ENCODE results near the gene ATG16L1. TPM values are rescaled to one million over a fixed set of nuclear protein-coding genes. Genes with fewer than 3 reads are reported as not detected.

ATG16L1 gene
- total RNA-seq, 2 donors from 2014 or later, result 58.3 to 67.7 TPM

DNA sequence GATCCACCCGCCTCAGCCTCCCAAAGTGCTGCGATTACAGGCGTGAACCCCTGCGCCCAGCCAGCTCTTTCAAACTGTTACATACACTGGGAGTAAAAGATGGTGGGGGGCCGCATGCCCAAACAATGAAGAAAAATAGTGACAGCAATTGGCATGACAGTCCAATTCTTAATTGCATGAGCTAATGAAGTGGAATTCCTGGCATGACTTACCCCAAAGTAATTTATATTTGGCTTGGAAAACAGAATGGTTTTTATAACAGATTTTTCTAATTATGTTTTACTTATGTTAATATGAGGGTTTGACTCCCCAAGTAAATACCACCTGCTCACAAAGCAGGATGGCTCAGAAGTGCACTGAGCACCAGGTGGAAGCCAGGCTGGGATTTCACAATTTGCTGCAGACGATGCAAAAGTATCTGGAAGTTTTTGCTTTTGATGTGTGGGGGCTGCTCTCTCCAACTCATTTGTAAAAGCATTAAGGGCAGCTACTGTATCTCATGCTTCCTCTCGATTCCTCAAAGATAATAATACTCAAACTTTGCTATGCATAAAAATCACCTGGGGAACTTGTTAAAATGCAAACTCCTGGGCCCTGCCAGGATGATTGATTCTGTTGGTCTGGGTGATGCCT is 24.0 kb upstream of the ATG16L1 start:
- TF ChIP-seq, protein P1, sequence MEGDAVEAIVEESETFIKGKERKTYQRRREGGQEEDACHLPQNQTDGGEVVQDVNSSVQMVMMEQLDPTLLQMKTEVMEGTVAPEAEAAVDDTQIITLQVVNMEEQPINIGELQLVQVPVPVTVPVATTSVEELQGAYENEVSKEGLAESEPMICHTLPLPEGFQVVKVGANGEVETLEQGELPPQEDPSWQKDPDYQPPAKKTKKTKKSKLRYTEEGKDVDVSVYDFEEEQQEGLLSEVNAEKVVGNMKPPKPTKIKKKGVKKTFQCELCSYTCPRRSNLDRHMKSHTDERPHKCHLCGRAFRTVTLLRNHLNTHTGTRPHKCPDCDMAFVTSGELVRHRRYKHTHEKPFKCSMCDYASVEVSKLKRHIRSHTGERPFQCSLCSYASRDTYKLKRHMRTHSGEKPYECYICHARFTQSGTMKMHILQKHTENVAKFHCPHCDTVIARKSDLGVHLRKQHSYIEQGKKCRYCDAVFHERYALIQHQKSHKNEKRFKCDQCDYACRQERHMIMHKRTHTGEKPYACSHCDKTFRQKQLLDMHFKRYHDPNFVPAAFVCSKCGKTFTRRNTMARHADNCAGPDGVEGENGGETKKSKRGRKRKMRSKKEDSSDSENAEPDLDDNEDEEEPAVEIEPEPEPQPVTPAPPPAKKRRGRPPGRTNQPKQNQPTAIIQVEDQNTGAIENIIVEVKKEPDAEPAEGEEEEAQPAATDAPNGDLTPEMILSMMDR (IDR thresholded peaks at IDR 0.05), result no peak
- no peak for TF ChIP-seq POLR2A (IDR thresholded peaks at IDR 0.05)
- 72% methylated on average over 7 of the region's 7 CpGs for WGBS
- intact Hi-C loops (cut with DNase I), result no loop called here

DNA sequence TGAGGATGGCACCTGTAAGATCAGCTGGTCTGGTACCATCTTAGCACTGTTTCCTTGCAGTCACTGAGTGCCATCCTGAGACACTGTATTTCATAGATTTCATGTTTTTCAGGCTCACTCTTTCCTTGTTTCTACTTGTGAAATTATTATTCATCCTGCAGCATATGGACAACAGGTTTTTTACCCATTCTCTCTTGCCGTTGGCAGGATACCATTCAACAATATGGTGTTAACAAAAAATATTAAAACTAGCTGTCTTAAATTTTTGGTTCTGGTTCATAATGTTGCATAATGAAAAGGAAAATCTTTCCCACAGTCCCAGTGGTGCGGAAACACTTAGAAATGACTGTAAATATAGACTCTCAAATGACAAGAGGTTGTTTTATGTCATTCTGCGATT is 23.1 kb upstream of the ATG16L1 start:
- intact Hi-C loops (cut with DNase I), result no loop called here
- H3K27ac ChIP-seq, result no peak overlapping the region
- H3K27me3 ChIP-seq (replicated peaks; ENCODE audit: insufficient read depth), result no peaks in the 10 kb centered on the region
- WGBS, result 83% methylated on average over 3 of the region's 3 CpGs
- no peaks in the 10 kb centered on the region for H3K9me3 ChIP-seq
- no peaks in the 10 kb centered on the region for H3K4me1 ChIP-seq (replicated peaks)
- DNase-seq (ENCODE audit: low spot score), result no peak
- TF ChIP-seq POLR2A (IDR thresholded peaks at IDR 0.05), result no peak
- no peak for TF ChIP-seq POLR2AphosphoS5 (IDR thresholded peaks at IDR 0.05)
- TF ChIP-seq, protein P1 (IDR thresholded peaks at IDR 0.05), result no peak
- H3K36me3 ChIP-seq, result no peaks in the 10 kb centered on the region
- no peak overlapping the region for H3K4me3 ChIP-seq

More for the DNA sequence above, 24.0 kb upstream of the ATG16L1 start:
- Histone ChIP-seq H3K4me1 (replicated peaks) (no peaks in the 10 kb centered on the region), H3K36me3 (no peaks in the 10 kb centered on the region), H3K4me3 (no peak overlapping the region), H3K9me3 (no peaks in the 10 kb centered on the region), H3K27ac (no peak overlapping the region), H3K27me3 (replicated peaks; ENCODE audit: insufficient read depth) (no peaks in the 10 kb centered on the region)
- no peak for DNase-seq (ENCODE audit: low spot score)

DNA sequence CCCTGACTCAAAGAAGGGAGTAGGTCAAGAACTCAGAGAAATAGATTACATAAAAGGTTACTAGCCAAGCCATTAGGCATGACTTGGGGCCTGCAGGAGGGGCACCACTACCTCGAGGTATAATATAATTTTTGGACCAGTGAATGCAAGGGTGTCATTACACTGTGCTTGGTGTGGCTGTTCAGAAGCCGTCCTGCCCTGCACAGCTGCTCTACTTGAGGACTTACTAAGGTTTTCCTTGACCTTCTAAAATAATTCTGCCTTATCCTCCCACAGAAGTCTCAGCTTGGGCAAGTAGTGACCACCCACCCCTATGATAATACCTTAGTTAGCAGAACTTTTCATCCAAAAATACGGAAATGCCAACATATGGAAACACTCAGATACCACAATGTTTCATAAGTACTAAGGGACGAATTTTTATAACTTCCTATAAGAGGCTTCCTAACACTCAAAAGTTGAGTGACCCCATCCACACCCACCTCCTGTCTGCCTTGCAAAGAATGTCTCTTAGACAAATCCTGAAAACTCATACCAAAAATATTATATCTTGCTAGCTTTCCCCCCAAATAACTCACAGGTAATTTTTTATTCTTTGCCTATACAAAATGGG is 17.7 kb upstream of the ATG16L1 start:
- no peaks in the 10 kb centered on the region for H3K36me3 ChIP-seq
- no peak overlapping the region for H3K4me3 ChIP-seq
- 56% methylated on average over 4 of the region's 4 CpGs for WGBS
- H3K27ac ChIP-seq, result no peak overlapping the region
- H3K27me3 ChIP-seq (replicated peaks; ENCODE audit: insufficient read depth), result no peaks in the 10 kb centered on the region
- no peaks in the 10 kb centered on the region for H3K9me3 ChIP-seq
- no peak for TF ChIP-seq POLR2AphosphoS5 (IDR thresholded peaks at IDR 0.05)
- TF ChIP-seq POLR2A (IDR thresholded peaks at IDR 0.05), result no peak
- TF ChIP-seq, protein P1 (IDR thresholded peaks at IDR 0.05), result no peak
- DNase-seq (ENCODE audit: low spot score), result no peak
- no peaks in the 10 kb centered on the region for H3K4me1 ChIP-seq (replicated peaks)
- intact Hi-C loops (cut with DNase I), result no loop called here

DNA sequence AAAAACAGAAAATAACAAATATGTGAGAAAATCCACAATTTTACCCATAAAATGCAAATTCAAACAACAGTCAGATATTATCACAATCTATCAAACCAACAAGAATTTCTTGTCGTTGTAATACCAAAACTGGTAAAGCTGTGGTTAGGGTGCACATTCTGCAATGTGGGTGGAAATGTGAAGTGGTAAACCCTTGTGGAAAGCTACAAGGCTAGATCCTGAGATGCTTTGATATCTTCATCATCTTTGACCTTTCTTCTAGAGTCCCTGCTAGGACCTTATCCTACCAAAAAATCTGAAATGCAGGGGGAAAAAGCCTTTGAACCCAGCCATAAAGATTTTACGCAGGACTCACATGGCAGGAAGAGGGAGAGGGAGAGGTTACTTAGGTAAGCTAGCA is 17.2 kb upstream of the ATG16L1 start:
- TF ChIP-seq POLR2AphosphoS5 (IDR thresholded peaks at IDR 0.05) (no peak), POLR2A (IDR thresholded peaks at IDR 0.05) (no peak)
- TF ChIP-seq, protein P1 (IDR thresholded peaks at IDR 0.05), result no peak
- no peaks in the 10 kb centered on the region for H3K9me3 ChIP-seq
- no peak overlapping the region for H3K4me3 ChIP-seq
- H3K27ac ChIP-seq, result no peak overlapping the region
- intact Hi-C loops (cut with DNase I), result no loop called here
- DNase-seq (ENCODE audit: low spot score), result no peak
- H3K27me3 ChIP-seq (replicated peaks; ENCODE audit: insufficient read depth), result no peaks in the 10 kb centered on the region
- H3K36me3 ChIP-seq, result no peaks in the 10 kb centered on the region
- H3K4me1 ChIP-seq (replicated peaks), result no peaks in the 10 kb centered on the region
- WGBS, result 45% methylated on average over 2 of the region's 2 CpGs

DNA sequence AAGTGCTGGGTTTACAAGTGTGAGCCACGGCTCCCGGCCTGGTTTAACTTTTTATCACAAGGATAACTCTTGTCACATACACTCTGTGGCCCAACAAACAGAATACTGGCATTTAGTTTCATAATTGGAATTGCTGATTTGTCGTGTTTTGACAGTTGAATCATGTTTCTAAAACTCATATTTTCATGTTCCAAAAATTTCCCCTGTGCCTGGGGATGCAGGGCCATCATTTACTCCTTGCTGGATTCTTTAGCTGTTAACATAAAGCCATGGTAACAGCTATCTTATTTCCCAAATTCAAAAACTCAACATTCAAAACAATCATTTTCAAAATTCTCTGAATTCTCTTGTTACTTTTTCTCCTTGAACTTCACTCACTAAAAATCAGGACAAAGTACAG is 16.5 kb upstream of the ATG16L1 start:
- intact Hi-C loops (cut with DNase I), result no loop called here
- H3K4me3 ChIP-seq, result no peak overlapping the region

More for the DNA sequence above, 16.5 kb upstream of the ATG16L1 start:
- WGBS, result 82% methylated on average over 3 of the region's 3 CpGs
- TF ChIP-seq, protein P1 (IDR thresholded peaks at IDR 0.05), result no peak
- TF ChIP-seq POLR2A (IDR thresholded peaks at IDR 0.05) (no peak), POLR2AphosphoS5 (IDR thresholded peaks at IDR 0.05) (no peak)
- Histone ChIP-seq H3K36me3 (no peaks in the 10 kb centered on the region), H3K9me3 (no peaks in the 10 kb centered on the region), H3K27me3 (replicated peaks; ENCODE audit: insufficient read depth) (no peaks in the 10 kb centered on the region), H3K27ac (no peak overlapping the region), H3K4me1 (replicated peaks) (no peaks in the 10 kb centered on the region)
- no peak for DNase-seq (ENCODE audit: low spot score)

Measured in prostate gland (tissue), 2 donors.